GM19099 (cell line): ENCODE results near the gene BSN.

Experiments
- POLR2A ChIP-seq: IDR thresholded peaks from 3 replicates; pipeline ENCODE4 v1.6.1; 2011; ENCODE audit warnings: low read depth; ENCODE audit not compliant: insufficient read length; ENCODE audit errors: extremely low read depth

The BSN gene

GRCh38 chr3:49553692-49554632 lies at the start of gene BSN:
TSS of gene BSN (plus strand) at chr3:49554477. CDS start at chr3:49554603, 126 bp downstream.
- TF ChIP-seq POLR2A: no peak

GRCh38 chr3:49506906-49507305 lies 47.4 kb upstream of the BSN start:
- TF ChIP-seq POLR2A: no peak

- TF ChIP-seq POLR2A: no peak
Observed at GRCh38 chr3:49509028-49509561, 45.2 kb upstream of the BSN start.

- TF ChIP-seq POLR2A: no peak
Observed at GRCh38 chr3:49511639-49512038, 42.6 kb upstream of the BSN start.

- TF ChIP-seq POLR2A: no peak
Observed at GRCh38 chr3:49512781-49513355, 41.4 kb upstream of the BSN start.

- TF ChIP-seq POLR2A: no peak
Observed at GRCh38 chr3:49513494-49514124, 40.7 kb upstream of the BSN start.

GRCh38 chr3:49518016-49518415 lies 36.3 kb upstream of the BSN start:
- TF ChIP-seq POLR2A: no peak

- no peak for TF ChIP-seq POLR2A
Observed at GRCh38 chr3:49518441-49518840, 35.8 kb upstream of the BSN start.

- TF ChIP-seq POLR2A: no peak
Observed at GRCh38 chr3:49519296-49519695, 35.0 kb upstream of the BSN start.

- no peak for TF ChIP-seq POLR2A
Observed at GRCh38 chr3:49519916-49520385, 34.3 kb upstream of the BSN start.

- no peak for TF ChIP-seq POLR2A
Observed at GRCh38 chr3:49523756-49524747, 30.2 kb upstream of the BSN start.

GRCh38 chr3:49529567-49529966 lies 24.7 kb upstream of the BSN start:
- TF ChIP-seq POLR2A: no peak

- no peak for TF ChIP-seq POLR2A
Observed at GRCh38 chr3:49530231-49530630, 24.0 kb upstream of the BSN start.

GRCh38 chr3:49530701-49531100 lies 23.6 kb upstream of the BSN start:
- no peak for TF ChIP-seq POLR2A
